ENCODE data around the gene KIFC3.

- TF ChIP-seq CTCF (IDR thresholded peaks at IDR 0.05) (no peak), POLR2A (IDR thresholded peaks at IDR 0.05) (no peak)
Observed at GRCh38 chr16:57771141-57771785, 31.0 kb downstream of the KIFC3 start.

Data from uterus (tissue), 2 donors.